HEK293T (cell line): ENCODE data around the gene ZDHHC18.

ENCODE experiments used
- BHLHE40 ChIP-seq: fragments of 450-650 bp; IDR thresholded peaks from 2 replicates; pipeline ENCODE4 v1.6.1; 2016; ENCODE audit warnings: mild to moderate bottlenecking, moderate library complexity, borderline replicate concordance
- FOXA1 ChIP-seq: fragments of 450-650 bp; IDR thresholded peaks from 2 replicates; pipeline ENCODE4 v1.6.1; 2016; ENCODE audit warnings: mild to moderate bottlenecking
- FOXK2 ChIP-seq: fragments of 450-650 bp; IDR thresholded peaks from 2 replicates; pipeline ENCODE4 v1.6.1; 2016; ENCODE audit warnings: mild to moderate bottlenecking
- HDGF ChIP-seq: fragments of 450-650 bp; IDR thresholded peaks from 2 replicates; pipeline ENCODE4 v1.6.1; 2017; ENCODE audit warnings: antibody characterized with exemption, borderline replicate concordance
- SP1 ChIP-seq: fragments of 450-650 bp; IDR thresholded peaks from 2 replicates; pipeline ENCODE4 v1.6.1; 2017
- SUZ12 ChIP-seq: fragments of 450-650 bp; IDR thresholded peaks from 2 replicates; pipeline ENCODE4 v1.6.1; 2016; ENCODE audit warnings: mild to moderate bottlenecking
- TARDBP ChIP-seq: fragments of 450-650 bp; IDR thresholded peaks from 2 replicates; pipeline ENCODE4 v1.6.1; 2016

- TF ChIP-seq FOXK2 (no peak), FOXA1 (no peak), HDGF (no peak), BHLHE40 (no peak), SUZ12 (no peak), TARDBP (no peak), SP1 (no peak)
Observed at GRCh38 chr1:26784023-26784871, 42.2 kb upstream of the ZDHHC18 start.
